HFFc6 (cell line): Measurements from ENCODE around the gene RGS14. TPM values are rescaled to one million over a fixed set of nuclear protein-coding genes. Genes with fewer than 3 reads are reported as not detected.

Source experiments
- DNase-seq: peaks from one replicate; pipeline ENCODE4 v3.0.0-alpha.2; 2018
- H3K27ac Mint-ChIP-seq: 2 replicates; pipeline ENCODE4 v1.8.0; 2020; ENCODE audit warnings: mild to moderate bottlenecking, mixed read lengths
- H3K27me3 Mint-ChIP-seq: 2 replicates; pipeline ENCODE4 v1.8.0; 2021; ENCODE audit warnings: mild to moderate bottlenecking, moderate library complexity, mixed read lengths; ENCODE audit not compliant: insufficient read depth
- H3K36me3 Mint-ChIP-seq: 2 replicates; pipeline ENCODE4 v1.8.0; 2021; ENCODE audit warnings: low read depth, mixed read lengths
- H3K4me1 Mint-ChIP-seq: 2 replicates; pipeline ENCODE4 v1.8.0; 2020; ENCODE audit warnings: low read depth, mixed read lengths
- H3K4me3 Mint-ChIP-seq: 2 replicates; pipeline ENCODE4 v1.8.0; 2020; ENCODE audit warnings: mild to moderate bottlenecking, moderate library complexity, mixed read lengths
- H3K9me3 Mint-ChIP-seq: 2 replicates; pipeline ENCODE4 v1.8.0; 2020; ENCODE audit warnings: mild to moderate bottlenecking, mixed read lengths
- CTCF ChIP-seq: fragments of 200-600 bp; sonication (generic); IDR thresholded peaks from 2 replicates; pipeline ENCODE4 v1.5.0; 2021; ENCODE audit warnings: antibody characterized with exemption, mild to moderate bottlenecking
- total RNA-seq, 6 experiments: library from RNA; stranded (reverse); fragmentation: NEBNext Ultra II Directional; extraction: Animal tissue kit (Norgen Biotek cat#: 25700); gene quantifications; 2 replicates in 1 of 6; 3 replicates in 5 of 6; pipeline ENCODE4 v1.2.3, GENCODE V29; 2021

Gene RGS14
- total RNA-seq, 6 experiments from 2014 or later = 1.0 to 2.2 (median 1.2) TPM

- no peak for TF ChIP-seq CTCF
- Mint-ChIP-seq H3K36me3 (no peaks in the 10 kb centered on the region; the same call in 1 of the 2 replicates), H3K27me3 (peaks cover 12% of the 10 kb centered on the region), H3K4me1 (peaks cover 21% of the 10 kb centered on the region), H3K4me3 (no peak overlapping the region), H3K27ac (no peak overlapping the region), H3K9me3 (no peaks in the 10 kb centered on the region)
- no peak for DNase-seq
Observed at GRCh38 chr5:177354256-177354655, 3.5 kb upstream of the RGS14 start.

GRCh38 chr5:177354711-177355110 is 3.0 kb upstream of the RGS14 start:
- Mint-ChIP-seq H3K4me1 (peaks cover 17% of the 10 kb centered on the region), H3K4me3 (no peak overlapping the region), H3K27ac (no peak overlapping the region), H3K9me3 (no peaks in the 10 kb centered on the region), H3K36me3 (no peaks in the 10 kb centered on the region; the same call in 1 of the 2 replicates), H3K27me3 (peaks cover 17% of the 10 kb centered on the region)
- DNase-seq = no peak
- TF ChIP-seq CTCF = no peak

- H3K36me3 Mint-ChIP-seq = no peaks in the 10 kb centered on the region
- no peak overlapping the region for H3K4me3 Mint-ChIP-seq
- TF ChIP-seq CTCF = no peak
- H3K9me3 Mint-ChIP-seq = no peaks in the 10 kb centered on the region
- H3K27ac Mint-ChIP-seq = no peak overlapping the region
- DNase-seq = no peak
- H3K4me1 Mint-ChIP-seq = peaks cover 11% of the 10 kb centered on the region
- peaks cover 23% of the 10 kb centered on the region for H3K27me3 Mint-ChIP-seq
Observed at GRCh38 chr5:177355162-177355867, 2.4 kb upstream of the RGS14 start.

- Mint-ChIP-seq H3K9me3 (no peaks in the 10 kb centered on the region), H3K4me1 (peaks cover 5% of the 10 kb centered on the region), H3K36me3 (no peaks in the 10 kb centered on the region), H3K27me3 (peaks cover 26% of the 10 kb centered on the region), H3K27ac (no peak overlapping the region), H3K4me3 (no peak overlapping the region)
- TF ChIP-seq CTCF = no peak
- DNase-seq = no peak
Observed at GRCh38 chr5:177355868-177356168, 1.9 kb upstream of the RGS14 start.

GRCh38 chr5:177356746-177357145 is 978 bp upstream of the RGS14 start:
- H3K4me1 Mint-ChIP-seq = peaks cover 4% of the 10 kb centered on the region; the same call in 1 of the 2 replicates
- peaks cover 26% of the 10 kb centered on the region for H3K27me3 Mint-ChIP-seq
- DNase-seq = no peak
- H3K9me3 Mint-ChIP-seq = no peaks in the 10 kb centered on the region
- no peak overlapping the region for H3K27ac Mint-ChIP-seq
- no peaks in the 10 kb centered on the region for H3K36me3 Mint-ChIP-seq
- no peak overlapping the region for H3K4me3 Mint-ChIP-seq
- TF ChIP-seq CTCF = no peak

GRCh38 chr5:177357146-177357458 is 622 bp upstream of the RGS14 start:
- H3K27ac Mint-ChIP-seq = no peak overlapping the region
- H3K27me3 Mint-ChIP-seq = peaks cover 26% of the 10 kb centered on the region

More at GRCh38 chr5:177357146-177357458, 622 bp upstream of the RGS14 start:
- Mint-ChIP-seq H3K36me3 (no peaks in the 10 kb centered on the region), H3K4me1 (peaks cover under 1% of the 10 kb centered on the region; the same call in 1 of the 2 replicates), H3K9me3 (no peaks in the 10 kb centered on the region), H3K4me3 (no peak overlapping the region)
- no peak for TF ChIP-seq CTCF
- DNase-seq = no peak
